ENCODE data around the gene ZNF451.
A peak's percentile ranks its signal among the peaks of the same experiment; 100 is the strongest.
"Not testable (repeated sequence)": the region's sequence is repeated elsewhere in the genome, so short reads cannot be mapped to it uniquely, and the experiment has no call there.

ZNF451 gene

GRCh38 chr6:57089687-57090457, at the start of gene ZNF451:
ZNF451 (plus strand) TSS chr6:57090188; CDS start chr6:57090254, 66 bp downstream.
- DNase-seq (ENCODE audit: low read depth in 2 of 2): peak; percentile 94

GRCh38 chr6:57044061-57044460, 45.9 kb upstream of the ZNF451 start:
- DNase-seq (ENCODE audit: low read depth in 2 of 2): not testable (repeated sequence)

- DNase-seq (ENCODE audit: low read depth in 2 of 2): no peak
Observed at GRCh38 chr6:57044568-57044967, 45.4 kb upstream of the ZNF451 start.

- peak; percentile 74 for DNase-seq (ENCODE audit: low read depth in 2 of 2)
Observed at GRCh38 chr6:57046332-57047256, 43.4 kb upstream of the ZNF451 start, which contains the start of gene KIAA1586. KIAA1586 (plus strand) TSS chr6:57046693; CDS start chr6:57046756, 63 bp downstream.

- DNase-seq (ENCODE audit: low read depth in 2 of 2): not testable (repeated sequence)
Observed at GRCh38 chr6:57047257-57047585, 42.8 kb upstream of the ZNF451 start.

- DNase-seq (ENCODE audit: low read depth in 2 of 2): not testable (repeated sequence)
Observed at GRCh38 chr6:57047859-57048258, 42.1 kb upstream of the ZNF451 start.

GRCh38 chr6:57048577-57048976, 41.4 kb upstream of the ZNF451 start:
- DNase-seq (ENCODE audit: low read depth in 2 of 2): no peak

GRCh38 chr6:57063847-57064246, 26.1 kb upstream of the ZNF451 start:
- no peak for DNase-seq (ENCODE audit: low read depth in 2 of 2)

- DNase-seq (ENCODE audit: low read depth in 2 of 2): no peak
Observed at GRCh38 chr6:57064809-57065208, 25.2 kb upstream of the ZNF451 start.

GRCh38 chr6:57068061-57068460, 21.9 kb upstream of the ZNF451 start:
- no peak for DNase-seq (ENCODE audit: low read depth in 2 of 2)

GRCh38 chr6:57069228-57069627, 20.8 kb upstream of the ZNF451 start:
- no peak for DNase-seq (ENCODE audit: low read depth in 2 of 2)

- no peak for DNase-seq (ENCODE audit: low read depth in 2 of 2)
Observed at GRCh38 chr6:57069920-57070331, 20.1 kb upstream of the ZNF451 start.

GRCh38 chr6:57072108-57072507, 17.9 kb upstream of the ZNF451 start:
- no peak for DNase-seq (ENCODE audit: low read depth in 2 of 2)

GRCh38 chr6:57074383-57074782, 15.6 kb upstream of the ZNF451 start:
- no peak for DNase-seq (ENCODE audit: low read depth in 2 of 2)

GRCh38 chr6:57075092-57075491, 14.9 kb upstream of the ZNF451 start:
- no peak for DNase-seq (ENCODE audit: low read depth in 2 of 2)

GRCh38 chr6:57078531-57079207, 11.3 kb upstream of the ZNF451 start:
- no peak for DNase-seq (ENCODE audit: low read depth in 2 of 2)

GRCh38 chr6:57085471-57085870, 4.5 kb upstream of the ZNF451 start:
- DNase-seq (ENCODE audit: low read depth in 2 of 2): no peak

GRCh38 chr6:57086843-57087242, 3.1 kb upstream of the ZNF451 start:
- no peak for DNase-seq (ENCODE audit: low read depth in 2 of 2)

- DNase-seq (ENCODE audit: low read depth in 2 of 2): no peak
Observed at GRCh38 chr6:57087916-57088315, 2.1 kb upstream of the ZNF451 start.

GRCh38 chr6:57089265-57089664, 723 bp upstream of the ZNF451 start:
- no peak for DNase-seq (ENCODE audit: low read depth in 2 of 2)

GRCh38 chr6:57090458-57091067, 575 bp downstream of the ZNF451 start:
- not testable (repeated sequence) for DNase-seq (ENCODE audit: low read depth in 2 of 2)

GRCh38 chr6:57091375-57091774, 1.4 kb downstream of the ZNF451 start:
- not testable (repeated sequence) for DNase-seq (ENCODE audit: low read depth in 2 of 2)
